HuH-7 (cell line): ENCODE results near the gene CCDC57.

ENCODE experiments used
- DNase-seq: peaks from one replicate; pipeline ENCODE4 v3.0.0; 2011; ENCODE audit warnings: low spot score

The CCDC57 gene

GRCh38 chr17:82091264-82092066, 121.2 kb downstream of the CCDC57 start:
- no peak for DNase-seq

- no peak for DNase-seq
Observed at GRCh38 chr17:82090549-82091263, 121.9 kb downstream of the CCDC57 start.

- DNase-seq: no peak
Observed at GRCh38 chr17:82089723-82090548, 122.7 kb downstream of the CCDC57 start.

GRCh38 chr17:82088838-82089722, 123.6 kb downstream of the CCDC57 start:
- DNase-seq: no peak

- no peak for DNase-seq
Observed at GRCh38 chr17:82087961-82088837, 124.4 kb downstream of the CCDC57 start.

- DNase-seq: no peak
Observed at GRCh38 chr17:82086941-82087906, 125.4 kb downstream of the CCDC57 start.

GRCh38 chr17:82085931-82086764, 126.5 kb downstream of the CCDC57 start:
- DNase-seq: no peak

- DNase-seq: no peak
Observed at GRCh38 chr17:82085031-82085861, 127.4 kb downstream of the CCDC57 start.

GRCh38 chr17:82084373-82085030, 128.1 kb downstream of the CCDC57 start:
- DNase-seq: no peak

GRCh38 chr17:82083533-82084359, 128.9 kb downstream of the CCDC57 start:
- DNase-seq: no peak

GRCh38 chr17:82083009-82083408, 129.6 kb downstream of the CCDC57 start:
- DNase-seq: no peak

GRCh38 chr17:82082456-82082855, 130.2 kb downstream of the CCDC57 start:
- no peak for DNase-seq

- DNase-seq: no peak
Observed at GRCh38 chr17:82081966-82082365, 130.7 kb downstream of the CCDC57 start.

- DNase-seq: no peak
Observed at GRCh38 chr17:82081546-82081945, 131.1 kb downstream of the CCDC57 start.

- no peak for DNase-seq
Observed at GRCh38 chr17:82080789-82081464, 131.7 kb downstream of the CCDC57 start.
